DMS153 treated with DMSO at 0.1 percent for 48 hours (cell line): ENCODE data around the gene SLF1.

Experiments
- DNase-seq: peaks from one replicate; lab custom pipeline; 2025; ENCODE audit not compliant: unreplicated experiment; lab: John Stamatoyannopoulos, UW

The SLF1 gene

DNA sequence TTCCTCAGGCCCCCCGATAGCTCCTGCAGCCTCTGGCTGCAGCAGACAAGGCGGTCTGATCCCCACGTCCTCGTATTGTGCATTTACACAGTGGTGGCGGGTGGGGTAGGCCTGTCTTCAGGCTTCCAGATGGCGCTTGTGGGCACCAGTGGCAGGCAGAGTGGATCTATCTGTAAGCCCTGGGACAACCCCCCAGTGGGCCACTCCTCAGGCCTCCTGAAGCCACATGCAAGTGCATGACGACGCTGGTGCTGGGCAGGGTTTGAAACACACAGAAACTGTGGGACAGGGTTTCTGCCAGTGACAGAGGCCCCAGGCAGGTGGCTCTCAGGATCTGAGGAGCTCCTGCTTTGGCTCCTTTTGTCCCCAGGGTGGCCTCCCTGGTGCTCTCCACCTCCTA lies 42.0 kb downstream of the SLF1 start:
- no peak for DNase-seq

DNA sequence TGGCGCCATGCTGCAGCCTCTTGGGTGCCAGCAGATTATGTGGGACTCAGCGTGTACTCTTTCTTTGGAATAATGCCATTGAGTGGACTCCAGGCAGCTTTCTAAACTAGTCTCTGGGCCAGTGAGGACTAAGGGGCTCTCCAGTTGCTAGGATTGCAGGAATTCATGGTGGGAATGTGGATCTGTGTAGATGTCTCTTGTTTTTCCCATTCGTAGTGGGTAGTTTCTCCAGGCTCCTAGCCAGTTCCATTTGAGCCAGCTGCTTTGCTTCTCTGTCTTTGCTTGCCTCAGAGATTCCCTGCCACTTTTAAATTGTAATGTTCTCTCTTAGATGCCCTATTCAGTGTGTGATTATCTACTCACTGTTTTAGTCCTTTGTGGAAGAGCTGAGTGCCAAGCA lies 42.6 kb downstream of the SLF1 start:
- DNase-seq = no peak

DNA sequence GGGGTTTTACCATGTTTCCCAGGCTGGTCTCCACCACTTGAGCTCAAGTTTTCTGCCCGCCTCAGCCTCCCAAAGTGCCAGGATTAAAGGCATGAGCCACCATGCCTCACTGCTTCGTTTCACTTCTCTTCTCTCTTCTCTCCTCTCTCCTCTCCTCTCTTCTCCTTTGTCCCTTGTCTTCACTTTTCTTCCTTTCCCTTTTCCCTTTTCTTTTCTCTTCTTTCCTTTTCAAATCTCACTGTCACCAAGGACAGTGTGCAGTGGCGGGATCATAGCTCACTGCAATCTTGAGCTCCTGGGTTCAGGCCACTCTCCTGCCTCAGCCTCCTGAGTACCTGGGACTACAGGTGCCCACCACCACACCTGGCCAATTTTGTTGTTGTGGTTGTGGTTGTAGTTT lies 49.5 kb downstream of the SLF1 start:
- no peak for DNase-seq

DNA sequence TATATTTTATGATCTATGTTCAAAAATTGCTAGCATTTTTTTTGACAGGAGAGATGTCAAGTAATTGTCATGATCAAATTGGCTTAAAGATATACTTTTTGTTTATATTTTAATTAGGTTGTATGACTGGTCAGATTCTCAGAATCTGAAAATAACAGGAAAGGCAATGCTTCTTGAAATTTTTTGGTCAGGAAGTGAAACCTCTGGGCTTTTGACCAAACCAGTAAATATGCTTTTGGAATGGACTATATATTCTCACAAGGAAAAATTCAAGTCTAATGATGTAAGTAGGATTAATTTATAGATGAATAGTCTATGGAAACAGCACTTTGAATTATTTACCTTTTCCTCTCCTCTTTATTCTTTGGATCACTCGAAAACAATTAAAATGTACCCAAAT lies 52.3 kb downstream of the SLF1 start:
- DNase-seq = no peak

DNA sequence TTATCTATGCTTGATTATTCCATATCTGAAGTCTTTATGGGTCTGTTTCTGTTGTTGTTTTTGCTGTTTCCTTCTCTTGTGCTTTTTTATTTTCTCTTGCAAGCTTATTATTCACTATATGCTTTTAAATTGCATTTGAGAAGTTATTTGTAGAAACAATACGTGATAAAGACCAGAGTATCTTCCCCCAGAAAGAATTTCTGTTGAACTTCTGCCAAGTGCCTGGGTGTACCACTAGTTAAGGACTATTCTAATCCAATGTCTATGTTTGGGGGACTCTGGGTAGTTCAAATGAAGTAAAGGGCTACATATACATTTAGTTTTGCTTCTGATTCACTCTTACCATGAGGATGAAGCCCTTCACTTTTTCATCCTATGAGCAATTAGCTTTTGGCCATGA lies 54.3 kb downstream of the SLF1 start:
- no peak for DNase-seq

DNA sequence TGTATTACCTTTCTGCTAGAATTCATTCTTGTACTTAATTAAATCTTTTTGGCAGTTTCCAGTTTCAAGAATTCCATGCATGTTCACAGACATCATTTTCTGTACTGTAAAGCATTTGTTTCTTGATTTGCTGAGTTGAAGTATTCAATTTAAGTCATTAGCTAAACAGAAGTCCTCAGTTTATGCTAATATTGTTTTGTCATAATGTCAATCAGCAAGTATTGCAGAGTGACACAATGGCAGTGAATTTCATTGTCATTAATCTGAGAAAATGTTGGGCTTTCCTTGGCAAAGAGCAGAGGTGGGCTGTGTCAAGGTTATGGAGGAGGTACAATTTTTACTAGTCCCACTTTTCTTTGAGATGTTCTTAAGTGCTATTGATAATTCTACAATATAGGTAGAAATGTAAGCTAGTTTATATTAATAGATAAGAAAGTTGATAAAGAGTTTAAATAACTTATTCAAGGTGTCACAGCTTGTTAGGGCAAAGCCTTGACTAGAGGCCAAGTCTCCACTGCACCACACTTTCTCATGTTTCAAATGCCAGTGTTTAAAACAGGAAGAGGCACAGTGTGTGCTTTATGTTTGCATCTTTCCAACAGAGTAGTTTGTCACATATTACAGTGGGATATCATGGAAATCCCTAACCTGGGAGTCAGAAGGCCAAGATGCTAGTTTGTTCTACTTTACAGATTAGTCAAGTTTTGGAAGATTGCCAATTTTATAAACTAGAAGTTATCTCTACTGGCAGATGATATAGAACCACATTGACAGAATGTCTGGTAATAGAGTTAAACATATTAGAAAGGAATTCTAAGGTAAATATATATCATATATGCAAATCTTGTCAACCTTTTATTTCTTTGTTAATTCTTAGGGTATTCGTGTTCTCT lies 56.3 kb downstream of the SLF1 start:
- DNase-seq = no peak

DNA sequence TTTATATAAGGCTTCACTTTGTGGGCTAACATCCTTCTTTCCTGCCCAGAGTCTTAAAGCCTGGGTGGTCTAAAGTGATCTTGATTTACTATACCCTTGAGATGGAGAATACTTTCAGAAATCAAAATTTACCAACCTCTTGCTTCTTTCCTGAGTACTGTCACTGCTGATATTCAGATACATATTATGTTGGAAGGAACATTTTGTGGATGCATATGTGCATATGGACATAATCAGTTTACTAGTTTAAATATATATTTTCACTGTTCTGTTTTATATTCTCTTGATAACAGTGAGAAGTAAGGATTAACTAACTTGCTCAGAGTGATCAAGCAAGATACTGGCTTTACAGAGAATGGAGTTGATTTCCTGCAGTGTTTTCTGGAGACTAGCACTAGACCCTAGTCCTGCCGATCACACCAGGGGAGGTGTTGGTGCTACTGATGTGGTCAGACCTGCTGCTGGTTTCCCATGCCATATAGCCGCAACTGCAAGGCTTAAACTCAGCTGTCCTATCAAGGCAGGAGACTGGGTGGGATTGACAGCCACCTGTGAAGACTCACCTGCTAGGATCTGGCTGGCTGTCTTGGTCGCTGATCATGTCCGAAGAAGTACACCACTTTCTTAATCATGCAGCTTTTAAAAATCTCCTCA lies 57.6 kb downstream of the SLF1 start:
- no peak for DNase-seq

DNA sequence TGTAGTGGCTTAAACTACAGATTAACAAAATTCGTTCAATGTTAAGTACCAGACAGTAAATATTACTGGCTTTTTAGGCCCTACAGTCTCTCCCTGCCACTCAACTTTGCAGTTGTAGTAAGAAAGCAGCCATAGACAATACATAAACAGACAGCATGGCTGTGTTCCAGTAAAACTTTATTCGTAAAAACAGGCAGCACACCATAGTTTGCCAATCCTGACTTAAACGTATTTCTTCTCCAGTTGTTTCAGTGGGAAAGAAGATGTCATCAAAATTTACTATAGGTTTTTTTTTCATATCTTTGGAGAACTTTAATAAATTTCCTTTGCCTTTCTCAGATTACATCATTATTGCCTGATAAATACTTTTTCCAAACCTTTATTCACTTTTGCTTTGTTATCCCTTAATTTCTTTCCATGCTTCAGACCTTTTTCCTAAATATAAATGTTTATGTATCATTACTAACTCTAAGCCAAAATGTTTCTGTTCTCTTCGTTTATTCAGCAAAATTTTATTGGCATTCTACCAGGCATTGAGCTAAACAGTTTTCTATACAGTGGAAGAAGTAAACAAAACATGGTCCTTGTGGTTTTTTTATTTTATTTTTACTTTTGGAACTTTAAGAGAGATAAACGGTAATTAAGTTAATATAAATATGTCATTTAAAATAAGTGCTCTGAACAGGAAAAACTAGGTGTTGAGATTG lies 64.5 kb downstream of the SLF1 start:
- DNase-seq = no peak

DNA sequence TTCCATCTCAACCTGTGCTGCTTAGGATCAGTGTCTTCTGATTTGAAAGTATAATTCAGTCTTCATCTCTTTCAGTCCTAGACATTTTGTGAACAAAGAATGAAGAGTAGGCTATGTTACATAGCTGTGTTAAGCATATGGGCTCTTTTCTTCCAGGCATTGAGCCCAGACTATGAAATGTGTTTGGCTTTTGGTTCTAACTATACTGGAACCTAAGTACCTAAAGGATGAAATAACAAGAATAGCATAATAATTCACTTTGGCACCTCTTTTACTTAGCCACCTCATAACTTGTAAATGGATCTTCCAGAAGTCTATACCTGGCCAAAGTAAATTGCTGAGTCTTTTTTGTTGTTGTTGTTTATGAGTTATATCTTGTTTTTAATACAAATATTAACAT lies 71.4 kb downstream of the SLF1 start:
- no peak for DNase-seq

DNA sequence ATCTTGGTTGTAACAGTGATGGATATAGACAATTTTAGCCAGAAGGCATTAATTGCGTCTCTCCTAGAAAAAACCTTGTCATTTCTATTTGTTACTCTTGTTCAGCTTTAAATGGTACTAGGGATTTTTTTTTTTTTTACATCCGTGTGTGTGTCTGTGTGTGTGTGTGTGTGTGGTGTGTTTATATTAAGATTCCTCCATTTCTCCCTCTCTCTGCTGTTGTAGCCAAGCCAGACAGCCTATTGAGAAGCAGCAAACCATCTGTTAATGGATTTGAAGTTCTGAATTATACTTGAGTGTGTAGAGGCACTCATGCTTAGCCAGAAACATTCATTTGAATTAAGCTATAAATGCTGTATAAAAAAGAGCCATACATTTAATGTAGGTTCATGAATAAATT lies 72.3 kb downstream of the SLF1 start:
- no peak for DNase-seq

DNA sequence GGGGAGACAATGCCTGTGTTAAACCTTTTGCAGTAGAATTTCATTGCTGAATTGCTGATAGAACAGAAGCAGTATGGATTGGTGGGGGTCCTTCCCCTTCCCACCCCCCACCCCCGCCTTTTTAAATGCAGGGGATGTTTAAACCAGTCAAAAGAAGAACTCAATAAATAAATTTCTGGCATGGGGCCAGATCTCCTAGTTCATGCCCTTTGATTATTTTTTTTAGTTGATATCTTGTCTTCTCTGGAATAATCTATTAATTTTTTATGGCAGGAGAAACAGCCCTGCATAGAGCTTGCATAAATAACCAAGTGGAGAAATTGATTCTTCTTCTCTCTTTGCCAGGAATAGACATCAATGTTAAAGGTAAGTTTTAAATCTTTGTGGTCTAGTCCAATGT lies 72.8 kb downstream of the SLF1 start:
- DNase-seq = no peak

DNA sequence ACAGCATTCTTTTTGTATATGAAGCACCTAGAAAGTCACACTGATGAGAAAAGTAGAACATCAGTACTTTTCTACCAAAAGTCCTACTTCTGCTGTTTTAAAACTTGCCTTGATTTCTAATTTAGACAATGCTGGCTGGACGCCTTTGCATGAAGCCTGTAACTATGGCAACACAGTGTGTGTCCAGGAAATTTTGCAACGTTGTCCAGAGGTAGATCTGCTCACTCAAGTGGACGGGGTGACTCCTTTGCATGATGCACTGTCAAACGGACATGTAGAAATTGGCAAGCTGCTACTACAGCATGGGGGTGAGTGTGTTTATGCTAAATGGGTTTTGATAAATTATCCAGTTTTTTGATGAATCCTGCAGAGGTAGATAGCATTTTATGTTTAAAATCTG lies 73.5 kb downstream of the SLF1 start:
- DNase-seq = no peak

DNA sequence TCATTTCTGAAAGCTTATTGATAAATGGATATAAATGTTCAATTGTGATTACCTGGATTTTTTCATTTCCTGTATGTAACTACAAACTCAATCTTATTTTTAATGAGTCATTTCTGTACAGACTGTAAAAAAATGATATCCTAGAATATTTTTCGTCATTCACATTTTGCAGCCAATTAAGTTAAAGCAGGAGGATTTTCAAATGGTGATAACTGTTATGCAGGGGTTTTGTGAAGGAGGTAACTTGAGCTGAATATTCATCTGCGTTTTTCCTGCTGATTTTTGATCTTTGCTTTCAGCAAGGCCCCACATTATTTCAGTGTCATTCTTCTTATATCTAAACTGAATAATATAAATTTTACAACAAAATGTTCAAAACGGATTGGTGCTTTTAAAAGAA lies 74.1 kb downstream of the SLF1 start:
- no peak for DNase-seq

DNA sequence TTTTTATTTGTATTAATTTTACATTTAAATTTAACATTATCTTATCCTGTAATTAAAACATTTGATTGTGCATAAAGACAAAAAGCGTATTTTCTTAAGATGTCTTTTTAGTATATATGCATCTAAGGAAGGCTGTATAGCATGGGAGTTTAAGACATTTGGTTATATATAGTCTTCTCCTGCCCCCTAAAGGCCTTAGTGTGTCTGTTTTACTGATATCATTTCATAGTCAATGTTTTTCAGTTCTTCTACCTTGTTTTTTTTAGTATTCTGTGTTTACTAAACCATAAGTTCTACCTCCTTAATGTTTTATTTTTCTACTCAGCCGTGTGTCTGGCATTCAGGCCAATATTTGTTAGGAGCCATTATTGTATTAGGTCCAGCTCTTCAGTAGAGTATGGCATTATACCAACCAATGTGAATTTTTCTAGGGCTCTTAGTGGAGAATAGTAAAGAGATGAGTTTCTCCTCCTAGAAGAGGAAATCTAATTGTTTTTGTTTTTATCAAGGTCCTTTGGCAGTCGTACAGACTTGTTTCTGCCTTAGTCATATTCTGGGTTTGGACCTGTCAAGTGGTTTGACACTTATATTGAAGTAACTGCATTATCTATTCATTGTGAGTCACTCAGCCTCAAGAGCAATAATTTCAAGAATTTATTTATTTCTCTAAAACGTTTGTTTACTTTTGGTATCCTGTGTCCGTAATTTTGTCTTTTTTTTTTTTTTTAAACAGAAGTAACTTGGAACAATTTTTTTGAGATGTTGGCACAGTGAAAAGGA lies 74.8 kb downstream of the SLF1 start:
- DNase-seq = no peak

DNA sequence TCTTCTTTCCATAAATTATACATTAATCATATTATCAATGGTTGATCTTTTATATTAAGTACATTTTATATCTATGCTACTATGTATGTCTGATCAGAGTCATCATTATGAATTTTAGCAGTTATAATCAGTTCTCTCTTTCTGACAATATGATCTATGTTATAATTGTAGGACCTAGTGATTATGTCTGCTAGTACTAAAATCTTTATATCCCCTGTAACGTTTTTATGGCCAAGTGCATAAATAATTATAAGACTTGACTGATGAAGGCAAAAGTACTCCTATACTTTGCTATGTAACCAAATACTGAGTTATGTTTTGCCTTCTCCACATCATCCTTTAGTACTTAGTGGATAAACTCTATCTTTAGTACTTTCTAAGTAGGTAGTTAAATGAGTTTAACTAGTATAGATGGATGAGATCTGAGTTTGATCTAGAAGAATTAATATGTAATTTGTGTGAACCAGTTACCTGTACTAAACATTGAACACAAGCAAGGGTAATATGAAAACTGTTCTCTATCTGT lies 75.4 kb downstream of the SLF1 start:
- no peak for DNase-seq

DNA sequence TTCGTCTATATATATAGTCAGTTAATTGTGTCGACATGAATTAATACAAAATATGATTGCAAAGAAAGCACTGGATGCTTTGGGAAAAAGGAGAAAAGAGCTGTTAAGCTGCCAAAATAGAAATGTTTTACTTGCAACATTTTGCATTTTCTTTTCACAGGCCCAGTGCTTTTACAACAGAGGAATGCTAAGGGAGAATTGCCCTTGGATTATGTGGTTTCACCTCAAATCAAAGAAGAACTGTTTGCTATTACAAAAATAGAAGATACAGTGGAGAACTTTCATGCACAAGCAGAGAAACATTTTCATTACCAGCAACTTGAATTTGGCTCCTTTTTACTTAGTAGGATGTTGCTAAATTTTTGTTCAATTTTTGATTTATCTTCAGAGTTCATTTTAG lies 76.2 kb downstream of the SLF1 start:
- no peak for DNase-seq

DNA sequence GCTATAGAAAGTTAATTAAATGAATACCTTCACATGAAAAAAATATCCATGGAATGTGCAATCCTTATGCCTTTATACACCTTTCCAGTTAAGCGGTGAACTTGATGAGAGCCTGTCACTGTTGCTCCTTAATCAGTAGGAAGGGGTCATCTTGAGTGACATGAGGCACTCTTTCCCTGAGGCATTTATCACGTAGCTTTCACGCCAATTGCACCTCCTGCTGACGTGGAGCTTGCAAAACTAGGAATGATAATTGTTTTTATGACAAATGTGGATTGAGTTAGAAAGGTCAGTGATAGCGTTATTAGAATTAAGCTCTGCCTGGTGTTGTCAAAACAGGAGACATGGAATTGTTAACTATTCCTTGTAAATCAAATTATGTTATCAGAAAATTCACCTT lies 79.7 kb downstream of the SLF1 start:
- DNase-seq = no peak

DNA sequence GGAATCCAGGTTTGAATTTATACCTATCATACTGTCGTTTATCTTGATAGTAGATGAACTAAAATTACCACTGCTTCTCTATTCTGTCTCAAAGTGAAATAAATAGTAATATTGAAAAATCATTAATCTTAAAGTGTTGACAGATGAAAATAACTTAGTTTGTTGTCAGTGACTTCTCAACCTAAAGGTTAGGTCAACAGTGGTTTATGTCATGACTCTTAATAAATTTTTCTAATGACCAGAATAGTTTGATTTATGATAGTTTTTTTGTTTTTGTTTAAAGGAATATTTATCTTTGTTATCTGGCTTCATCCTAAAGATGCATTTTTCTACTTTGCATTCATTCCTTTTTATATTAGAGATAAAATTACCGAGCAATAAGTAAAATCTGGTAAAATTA lies 81.1 kb downstream of the SLF1 start:
- no peak for DNase-seq

DNA sequence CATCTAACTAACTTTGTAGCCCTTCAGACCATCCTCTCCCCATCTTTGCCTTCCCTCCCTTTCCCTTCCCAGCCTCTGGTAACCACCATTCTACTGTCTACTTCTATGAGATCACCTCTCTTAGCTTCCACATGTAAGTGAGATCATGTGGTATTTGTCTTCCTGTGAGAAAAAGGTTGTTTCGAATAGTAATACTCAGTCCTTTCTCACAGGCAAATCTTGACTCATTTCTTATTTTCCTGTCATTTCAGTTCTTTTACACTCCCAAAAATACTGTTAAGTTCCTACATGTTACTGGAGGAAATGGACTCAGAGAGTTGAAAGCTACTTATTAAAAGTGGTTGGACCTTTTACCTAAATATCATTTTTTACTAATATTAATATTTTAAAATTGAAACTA lies 82.1 kb downstream of the SLF1 start:
- DNase-seq = no peak

DNA sequence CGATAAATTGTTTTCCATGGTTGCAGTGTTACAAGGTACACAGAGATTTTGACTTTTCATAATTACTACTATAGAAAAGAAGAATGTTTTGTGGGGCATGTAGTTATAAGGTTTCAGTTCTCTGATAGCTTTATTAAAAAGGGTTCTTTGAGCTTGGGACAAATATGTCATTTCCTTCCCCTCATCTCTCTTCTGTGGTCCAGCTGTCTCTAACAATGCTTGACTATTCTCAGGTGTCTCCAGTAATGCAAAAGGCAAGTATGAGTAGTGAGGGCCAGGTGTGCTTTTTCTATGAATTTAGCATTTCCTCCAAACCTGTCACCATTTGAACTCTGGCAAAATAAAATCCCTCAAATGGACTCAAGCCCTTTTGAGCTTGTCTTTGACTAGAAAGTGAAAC lies 84.3 kb downstream of the SLF1 start:
- no peak for DNase-seq

DNA sequence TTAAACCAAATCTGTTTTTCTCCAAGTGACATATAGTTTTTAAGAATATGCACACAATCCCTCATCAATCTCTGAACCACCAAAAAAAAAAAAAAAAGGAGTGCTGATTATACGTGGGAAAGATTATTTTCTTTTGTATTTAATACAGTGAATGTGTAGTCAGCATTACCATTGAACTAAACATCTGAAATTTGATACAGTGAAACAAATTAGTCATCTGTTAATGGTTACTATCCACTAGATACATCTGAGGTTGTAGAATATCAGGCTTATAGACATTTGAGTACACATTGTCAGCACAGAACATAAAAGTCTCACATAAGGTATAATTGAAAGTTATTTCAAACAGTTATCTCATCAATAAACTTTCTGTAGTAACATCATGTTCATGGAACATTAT lies 87.0 kb downstream of the SLF1 start:
- no peak for DNase-seq
